ENCODE results near the gene CORT. TPM values are rescaled to one million over a fixed set of nuclear protein-coding genes. Genes with fewer than 3 reads are reported as not detected.
"Not testable (repeated sequence)": the region's sequence is repeated elsewhere in the genome, so short reads cannot be mapped to it uniquely, and the experiment has no call there.

Gene CORT
- total and polyA plus RNA-seq, 2 donors (not counting 1 experiment from before 2014, with no cell fraction given): 0.52 TPM; not detected in 1

- Mint-ChIP-seq H3K4me1 (peaks cover 49% of the 10 kb centered on the region), H3K27ac (peak overlapping the region; percentile 84), H3K4me3 (peak overlapping the region; percentile 87), H3K9me3 (ENCODE audit: insufficient read depth) (no peaks in the 10 kb centered on the region), H3K27me3 (no peaks in the 10 kb centered on the region)
- WGBS (ENCODE audit: insufficient coverage): 79% methylated on average over 19 of the region's 23 CpGs
- Histone ChIP-seq H3K4me2 (replicated peaks; ENCODE audit: low read depth, low read length, poor library complexity, severe bottlenecking) (peak overlapping the region; percentile 88), H3K9me3 (ENCODE audit: control extremely low read depth in 1 of 3, control insufficient read depth in 2 of 3, insufficient read depth in 1 of 3, low read length in 2 of 3) (peaks cover 0 to 7% (median 0%) of the 10 kb centered on the region in 3 donors), H4K20me1 (ENCODE audit: control insufficient read depth, insufficient read depth, low read length, poor library complexity, severe bottlenecking) (no peaks in the 10 kb centered on the region), H3K9ac (ENCODE audit: low read length) (peak overlapping the region; percentile 74), H2AFZ (ENCODE audit: insufficient read depth, low read depth, low read length, poor library complexity, severe bottlenecking) (peak overlapping the region; percentile 94), H3K79me2 (ENCODE audit: control insufficient read depth, insufficient read depth, low read length) (peaks cover 44% of the 10 kb centered on the region), H3K27me3 (replicated peaks in 1 of 4; ENCODE audit: control extremely low read depth in 1 of 4, control insufficient read depth in 3 of 4, insufficient read depth in 4 of 4, low read length in 3 of 4) (no peaks in the 10 kb centered on the region), H3K4me1 (ENCODE audit: control insufficient read depth in 2 of 2, insufficient read depth in 2 of 2, low read length in 2 of 2) (peaks cover 34 to 44% of the 10 kb centered on the region in 2 donors), H3K36me3 (replicated peaks in 1 of 2; ENCODE audit: control extremely low read depth in 1 of 2, control insufficient read depth in 1 of 2, extremely low read depth in 1 of 2, insufficient read depth in 2 of 2, low read length in 1 of 2) (peaks cover 3 to 8% of the 10 kb centered on the region in 2 experiments), H3K27ac (ENCODE audit: low read length in 2 of 2) (peak overlapping the region; percentile 38 to 60), H3K4me3 (ENCODE audit: control extremely low read depth in 1 of 5, extremely low read depth in 1 of 5, insufficient read depth in 1 of 5, low read depth in 2 of 5, low read length in 4 of 5) (peak overlapping the region; percentile 30 to 80 (median 77))
- ATAC-seq (ENCODE audit: low read depth) (no peak), DNase-seq (no peak)
- intact Hi-C loops (cut with micrococcal nuclease): loop anchor here (5.0 to 10.0 kb wide), 3 partner anchors 531 to 1332 kb away; partner anchors contain the start of genes CLCN6, LZIC, MTHFR and NMNAT1
- ChIA-PET CTCF (interaction anchor here (3.4 kb wide), 1 partner anchor 22 kb away, joined by 14 read pairs; no protein-coding TSS in a partner anchor), POLR2A (interaction anchor here (0.9 kb wide), 1 partner anchor 43 kb away, joined by 3 read pairs; the partner anchor contains the start of gene CENPS)
- TF ChIP-seq CTCF (IDR thresholded peaks at IDR 0.05) (no peak), EZH2 (IDR thresholded peaks at IDR 0.05; ENCODE audit: borderline replicate concordance, insufficient read depth, low read depth, low read length, poor library complexity, severe bottlenecking) (no peak)
Observed at GRCh38 chr1:10473145-10473765, 23.4 kb downstream of the CORT start.

GRCh38 chr1:10474309-10474612 is 24.4 kb downstream of the CORT start:
- ChIA-PET CTCF (interaction anchor here (1.0 kb wide), 1 partner anchor 264 kb away, joined by 3 read pairs; the partner anchor contains the start of gene KIF1B), POLR2A (interaction anchor here (1.3 kb wide), 1 partner anchor 75 kb away, joined by 5 read pairs; the partner anchor contains the start of gene PGD)
- peak overlapping the region in 4 of 5 experiments; percentile 69 to 86 (median 75) for H3K4me3 ChIP-seq (ENCODE audit: control extremely low read depth in 1 of 5, extremely low read depth in 1 of 5, insufficient read depth in 1 of 5, low read depth in 2 of 5, low read length in 4 of 5)
- H2AFZ ChIP-seq (ENCODE audit: insufficient read depth, low read depth, low read length, poor library complexity, severe bottlenecking): peak overlapping the region; percentile 76
- ATAC-seq (ENCODE audit: low read depth); H3K36me3 ChIP-seq (replicated peaks in 1 of 2; ENCODE audit: control extremely low read depth in 1 of 2, control insufficient read depth in 1 of 2, extremely low read depth in 1 of 2, insufficient read depth in 2 of 2, low read length in 1 of 2); H4K20me1 ChIP-seq (ENCODE audit: control insufficient read depth, insufficient read depth, low read length, poor library complexity, severe bottlenecking); H3K27me3 Mint-ChIP-seq; H3K27me3 ChIP-seq (replicated peaks in 1 of 4; ENCODE audit: control extremely low read depth in 1 of 4, control insufficient read depth in 3 of 4, insufficient read depth in 4 of 4, low read length in 3 of 4); H3K9me3 Mint-ChIP-seq (ENCODE audit: insufficient read depth); H3K9me3 ChIP-seq (ENCODE audit: control extremely low read depth in 1 of 3, control insufficient read depth in 2 of 3, insufficient read depth in 1 of 3, low read length in 2 of 3); DNase-seq: not testable (repeated sequence)
- WGBS (ENCODE audit: insufficient coverage): 99% methylated on average over 9 of the region's 10 CpGs
- peak overlapping the region in 1 of 2 donors; percentile 69 for H3K27ac ChIP-seq (ENCODE audit: low read length in 2 of 2)
- peak overlapping the region; percentile 94 for H3K27ac Mint-ChIP-seq
- H3K4me1 ChIP-seq (ENCODE audit: control insufficient read depth in 2 of 2, insufficient read depth in 2 of 2, low read length in 2 of 2): peaks cover 34 to 44% of the 10 kb centered on the region in 2 donors
- intact Hi-C loops (cut with micrococcal nuclease): loop anchor here (1.0 to 10.0 kb wide), 6 partner anchors 21 to 1331 kb away; partner anchors contain the start of genes CLCN6, CTNNBIP1, KIF1B and LZIC
- peak overlapping the region; percentile 73 for H3K9ac ChIP-seq (ENCODE audit: low read length)
- H3K4me2 ChIP-seq (replicated peaks; ENCODE audit: low read depth, low read length, poor library complexity, severe bottlenecking): peak overlapping the region; percentile 89
- peaks cover 54% of the 10 kb centered on the region for H3K79me2 ChIP-seq (ENCODE audit: control insufficient read depth, insufficient read depth, low read length)
- H3K4me3 Mint-ChIP-seq: peak overlapping the region; percentile 98
- H3K4me1 Mint-ChIP-seq: peaks cover 49% of the 10 kb centered on the region

All from B cell (primary cell).